ENCODE data around the gene GPR152.

GRCh38 chr11:67491276-67492068, 38.9 kb upstream of the GPR152 start:
- TF ChIP-seq EZH2 (IDR thresholded peaks at IDR 0.05; ENCODE audit: insufficient read depth, poor library complexity, severe bottlenecking) (no peak), EZH2phosphoT487 (IDR thresholded peaks at IDR 0.05; ENCODE audit: insufficient read depth, low read depth) (no peak)
